OCI-LY7 (cell line): Measurements from ENCODE around the gene FZD1. TPM values are rescaled to one million over a fixed set of nuclear protein-coding genes. Genes with fewer than 3 reads are reported as not detected.

ENCODE experiments used
- BruUV-seq: library from RNA; stranded (reverse); fragments of 400-500 nt; replicated peaks from 2 replicates; lab custom pipeline; 2021; lab: Mats Ljungman, UMichigan
- CTCF ChIA-PET: fragments of 300-600 bp; sonication (Branson Sonifier 250); formaldehyde crosslinking; loops from one replicate; lab custom pipeline; 2022; ENCODE audit warnings: antibody characterized with exemption; ENCODE audit not compliant: unreplicated experiment; lab: Charles Lee
- POLR2A ChIA-PET: fragments of 300-600 bp; sonication (Branson Sonifier 250); formaldehyde crosslinking; loops from one replicate; lab custom pipeline; 2022; ENCODE audit warnings: antibody characterized with exemption; lab: Charles Lee
- DNase-seq: peaks from one replicate; pipeline ENCODE4 v3.0.0-alpha.2; 2015; ENCODE audit warnings: low spot score
- H2AFZ ChIP-seq: fragments of 200-600 bp; sonication (generic), shearing (Covaris generic); 2 replicates; pipeline ENCODE4 v1.6.1; 2014; ENCODE audit warnings: mild to moderate bottlenecking, antibody characterized with exemption, low read length, moderate library complexity
- H3K27ac ChIP-seq: fragments of 200-600 bp; sonication (generic); 2 replicates; pipeline ENCODE4 v1.5.1; 2014; ENCODE audit warnings: mixed run types, low read depth, mild to moderate bottlenecking, moderate library complexity, low read length, inconsistent platforms; ENCODE audit not compliant: poor library complexity, severe bottlenecking
- H3K36me3 ChIP-seq: fragments of 200-600 bp; sonication (generic); 2 replicates; pipeline ENCODE4 v1.6.1; 2014; ENCODE audit warnings: mild to moderate bottlenecking, antibody characterized with exemption, low read length, moderate library complexity, mixed read lengths; ENCODE audit not compliant: insufficient read depth
- H3K4me1 ChIP-seq: fragments of 200-600 bp; sonication (generic); 2 replicates; pipeline ENCODE4 v1.5.1; 2014; ENCODE audit warnings: mild to moderate bottlenecking, low read length; ENCODE audit not compliant: insufficient read depth, poor library complexity, severe bottlenecking
- H3K4me2 ChIP-seq: fragments of 200-600 bp; sonication (generic); 2 replicates; pipeline ENCODE4 v1.6.1; 2014; ENCODE audit warnings: mild to moderate bottlenecking, low read length
- H3K4me3 ChIP-seq: fragments of 200-600 bp; sonication (generic); 2 replicates; pipeline ENCODE4 v1.5.1; 2014; ENCODE audit warnings: mild to moderate bottlenecking, low read depth, low read length; ENCODE audit not compliant: poor library complexity, severe bottlenecking
- H3K79me2 ChIP-seq: fragments of 200-600 bp; sonication (generic); 2 replicates; pipeline ENCODE4 v1.6.1; 2016; ENCODE audit warnings: low read depth, mild to moderate bottlenecking, low read length, moderate library complexity, mixed read lengths; ENCODE audit not compliant: insufficient read depth
- H3K9me2 ChIP-seq: fragments of 200-600 bp; sonication (generic); 2 replicates; pipeline ENCODE4 v1.6.1; 2016; ENCODE audit warnings: mild to moderate bottlenecking, low read length, mixed read lengths; ENCODE audit not compliant: insufficient read depth
- H3K9me3 ChIP-seq: fragments of 200-600 bp; sonication (generic); 2 replicates; pipeline ENCODE4 v1.6.1; 2014; ENCODE audit warnings: mild to moderate bottlenecking, mixed run types, low read length, mixed read lengths
- H4K20me1 ChIP-seq: fragments of 200-600 bp; sonication (generic); 2 replicates; pipeline ENCODE4 v1.6.1; 2014; ENCODE audit warnings: mild to moderate bottlenecking, antibody characterized with exemption, low read length, moderate library complexity, mixed read lengths; ENCODE audit not compliant: insufficient read depth
- EZH2phosphoT487 ChIP-seq: fragments of 200-600 bp; sonication (generic); IDR thresholded peaks from 2 replicates; pipeline ENCODE4 v1.6.1; 2018; ENCODE audit warnings: low read depth, borderline replicate concordance, mild to moderate bottlenecking, mixed run types, antibody characterized with exemption, low read length, moderate library complexity, mixed read lengths
- intact Hi-C: fragments of 100-400 bp; cut with micrococcal nuclease; formaldehyde crosslinking; loops from one replicate; pipeline ENCODE4 v1.10.0; 2022; ENCODE audit not compliant: unreplicated experiment
- total RNA-seq, 2 experiments: library from RNA; depleted of rRNA in 1 of 2; stranded (reverse); fragments of >200 nt in 1 of 2; shearing (Covaris generic) in 1 of 2; gene quantifications; 2 replicates each; pipeline ENCODE4 v1.2.3, GENCODE V29; 2014 to 2022
- TF ChIP-seq, protein P1 (sequence below): fragments of 200-600 bp; sonication (generic); conservative IDR thresholded peaks from 2 replicates; pipeline ENCODE4 v1.5.1; 2014; ENCODE audit warnings: mild to moderate bottlenecking, antibody characterized with exemption, low read length, moderate library complexity, mixed read lengths

Gene FZD1
- total RNA-seq, 2 experiments from 2014 or later: 1.3 to 2.4 TPM

DNA sequence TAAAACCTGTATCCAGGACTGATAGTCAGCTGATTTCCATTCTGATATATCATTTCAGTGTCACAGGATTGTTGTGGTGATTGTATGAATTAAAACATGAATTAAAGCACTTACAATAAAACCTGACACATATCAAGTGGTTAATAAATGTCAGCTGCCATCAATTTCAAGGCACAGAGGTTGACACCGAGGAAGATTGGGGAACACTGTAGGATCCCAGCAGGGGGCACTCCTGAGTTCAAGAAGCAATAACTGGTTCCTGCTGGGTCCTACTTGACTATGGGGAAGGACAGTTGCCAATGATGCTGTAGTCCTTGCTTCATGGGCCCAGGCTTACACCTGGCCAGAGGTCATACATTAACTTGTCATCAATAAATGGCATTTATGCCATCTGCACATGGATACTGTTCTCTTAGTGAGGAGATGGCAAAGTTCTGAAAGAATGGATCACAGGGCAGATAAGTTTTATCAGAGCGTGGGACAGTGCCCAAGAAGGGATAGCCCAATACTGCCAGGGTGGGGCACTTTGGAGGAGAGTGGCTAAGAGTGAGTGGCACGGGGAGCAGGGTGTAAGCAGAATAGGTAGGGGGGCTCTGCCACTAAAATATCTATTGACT, 24.1 kb downstream of the FZD1 start:
- ChIA-PET POLR2A (interaction anchor here (0.8 to 1.7 kb wide), 2 partner anchors 9 to 20 kb away, joined by 3 to 4 read pairs; no protein-coding TSS in a partner anchor), CTCF (no interaction called here)
- no peaks in the 10 kb centered on the region for H3K36me3 ChIP-seq
- TF ChIP-seq, protein P1, sequence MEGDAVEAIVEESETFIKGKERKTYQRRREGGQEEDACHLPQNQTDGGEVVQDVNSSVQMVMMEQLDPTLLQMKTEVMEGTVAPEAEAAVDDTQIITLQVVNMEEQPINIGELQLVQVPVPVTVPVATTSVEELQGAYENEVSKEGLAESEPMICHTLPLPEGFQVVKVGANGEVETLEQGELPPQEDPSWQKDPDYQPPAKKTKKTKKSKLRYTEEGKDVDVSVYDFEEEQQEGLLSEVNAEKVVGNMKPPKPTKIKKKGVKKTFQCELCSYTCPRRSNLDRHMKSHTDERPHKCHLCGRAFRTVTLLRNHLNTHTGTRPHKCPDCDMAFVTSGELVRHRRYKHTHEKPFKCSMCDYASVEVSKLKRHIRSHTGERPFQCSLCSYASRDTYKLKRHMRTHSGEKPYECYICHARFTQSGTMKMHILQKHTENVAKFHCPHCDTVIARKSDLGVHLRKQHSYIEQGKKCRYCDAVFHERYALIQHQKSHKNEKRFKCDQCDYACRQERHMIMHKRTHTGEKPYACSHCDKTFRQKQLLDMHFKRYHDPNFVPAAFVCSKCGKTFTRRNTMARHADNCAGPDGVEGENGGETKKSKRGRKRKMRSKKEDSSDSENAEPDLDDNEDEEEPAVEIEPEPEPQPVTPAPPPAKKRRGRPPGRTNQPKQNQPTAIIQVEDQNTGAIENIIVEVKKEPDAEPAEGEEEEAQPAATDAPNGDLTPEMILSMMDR: peak; percentile 75
- no peak for TF ChIP-seq EZH2phosphoT487
- no peak overlapping the region for H3K27ac ChIP-seq
- no peaks in the 10 kb centered on the region for H4K20me1 ChIP-seq
- no peaks in the 10 kb centered on the region for H3K9me2 ChIP-seq
- intact Hi-C loops: no loop called here
- DNase-seq: peak; percentile 35
- H2AFZ ChIP-seq: no peak overlapping the region
- H3K4me2 ChIP-seq: no peak overlapping the region
- H3K4me3 ChIP-seq: no peak overlapping the region
- H3K9me3 ChIP-seq: no peaks in the 10 kb centered on the region
- no TSS peak for BruUV-seq
- H3K4me1 ChIP-seq: no peaks in the 10 kb centered on the region
- no peaks in the 10 kb centered on the region for H3K79me2 ChIP-seq

DNA sequence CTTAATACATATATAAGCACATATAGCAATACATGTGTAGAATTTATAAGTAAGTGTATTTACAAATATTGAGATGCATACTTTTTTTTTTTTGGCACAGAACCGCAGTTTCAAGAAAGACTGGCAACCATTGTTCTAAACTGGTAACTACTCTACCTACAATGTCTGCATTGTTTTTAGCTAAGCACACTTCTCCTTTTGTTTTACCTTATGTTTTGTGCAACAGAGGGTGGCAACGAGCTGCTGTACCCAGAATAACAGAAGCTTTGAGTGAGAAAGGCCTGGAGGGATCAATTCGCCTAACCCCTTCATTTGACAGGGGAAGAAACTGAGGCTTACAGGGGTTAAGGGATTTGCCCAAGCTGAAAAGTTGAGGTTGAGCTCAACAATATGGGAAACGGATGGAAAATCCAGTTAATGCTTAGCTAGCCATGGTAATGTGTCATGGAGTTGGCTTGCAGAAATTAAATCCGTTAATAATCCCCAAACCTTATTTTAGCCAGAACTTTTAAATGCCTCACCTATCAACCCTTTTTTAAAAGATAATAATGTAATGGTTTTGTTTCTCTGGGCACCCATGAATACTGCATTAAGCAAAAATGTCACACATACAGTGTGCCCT, 25.5 kb downstream of the FZD1 start:
- Histone ChIP-seq H3K4me1 (no peaks in the 10 kb centered on the region), H3K9me2 (no peaks in the 10 kb centered on the region), H3K4me3 (no peak overlapping the region), H3K4me2 (no peak overlapping the region), H3K79me2 (no peaks in the 10 kb centered on the region), H4K20me1 (no peaks in the 10 kb centered on the region), H2AFZ (no peak overlapping the region), H3K27ac (no peak overlapping the region), H3K9me3 (no peaks in the 10 kb centered on the region), H3K36me3 (no peaks in the 10 kb centered on the region)
- BruUV-seq: no TSS peak
- DNase-seq: no peak
- intact Hi-C loops: no loop called here
- CTCF ChIA-PET: no interaction called here
- no peak for TF ChIP-seq EZH2phosphoT487
- TF ChIP-seq, protein P1: no peak
- POLR2A ChIA-PET: interaction anchor here (0.6 kb wide), 2 partner anchors 715 to 1168 kb away, joined by 3 to 4 read pairs; no protein-coding TSS in a partner anchor

GRCh38 chr7:91291302-91291701, 27.1 kb downstream of the FZD1 start:
- no peaks in the 10 kb centered on the region for H3K9me2 ChIP-seq
- no peaks in the 10 kb centered on the region for H3K4me1 ChIP-seq
- no peak overlapping the region for H3K4me3 ChIP-seq
- no peak overlapping the region for H3K4me2 ChIP-seq
- DNase-seq: no peak
- intact Hi-C loops: no loop called here
- H3K36me3 ChIP-seq: no peaks in the 10 kb centered on the region
- POLR2A ChIA-PET: no interaction called here
- TF ChIP-seq, protein P1: no peak
- TF ChIP-seq EZH2phosphoT487: no peak
- BruUV-seq: no TSS peak
- no peak overlapping the region for H3K27ac ChIP-seq
- CTCF ChIA-PET: no interaction called here
- H4K20me1 ChIP-seq: no peaks in the 10 kb centered on the region
- no peaks in the 10 kb centered on the region for H3K79me2 ChIP-seq
- H2AFZ ChIP-seq: no peak overlapping the region
- H3K9me3 ChIP-seq: no peaks in the 10 kb centered on the region
